HCT116 (cell line): ENCODE results near the gene PDILT.

ENCODE experiments used
- CEBPB ChIP-seq: IDR thresholded peaks from 2 replicates; pipeline ENCODE4 v1.6.1; 2012; ENCODE audit warnings: low read depth
- RAD21 ChIP-seq: IDR thresholded peaks from 2 replicates; pipeline ENCODE4 v1.6.1; 2012; ENCODE audit warnings: low read depth, mild to moderate bottlenecking
- SP1 ChIP-seq: IDR thresholded peaks from 2 replicates; pipeline ENCODE4 v1.6.1; 2012; ENCODE audit warnings: low read depth
- TF ChIP-seq, protein P1 (sequence below), 3 experiments: fragments of 200-600 bp in 1 of 3; sonication (generic) in 1 of 3; IDR thresholded peaks in 2 of 3; conservative IDR thresholded peaks in 1 of 3; 2 replicates each; pipeline ENCODE4 v1.5.1; 2012 to 2017; ENCODE audit warnings: low read depth in 2 of 3, low read length in 2 of 3, antibody characterized with exemption in 1 of 3, borderline replicate concordance in 1 of 3, control low read depth in 1 of 3, mild to moderate bottlenecking in 1 of 3, mixed read lengths in 1 of 3, mixed run types in 1 of 3, moderate library complexity in 1 of 3; ENCODE audit not compliant: insufficient read depth in 1 of 3

DNA sequence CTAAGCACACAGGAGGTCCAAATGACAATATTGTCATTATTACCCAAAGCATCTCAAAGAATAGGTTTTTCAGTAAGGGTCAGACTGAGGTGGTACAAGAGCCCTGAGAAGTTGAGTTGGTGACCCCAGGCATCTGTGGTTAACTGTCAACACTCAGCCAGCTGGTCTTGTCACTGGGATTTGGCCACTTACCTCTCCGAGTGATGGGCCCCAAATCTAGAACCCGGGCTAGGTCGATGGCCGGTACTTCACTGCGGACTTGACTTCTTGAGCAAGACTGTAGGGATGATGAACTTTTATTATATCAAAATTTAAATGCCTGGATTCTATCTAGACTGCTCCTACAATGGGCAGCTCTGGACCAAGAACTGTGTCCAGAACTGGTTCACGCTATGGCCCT lies 88.8 kb downstream of the PDILT start:
- TF ChIP-seq, protein P1, sequence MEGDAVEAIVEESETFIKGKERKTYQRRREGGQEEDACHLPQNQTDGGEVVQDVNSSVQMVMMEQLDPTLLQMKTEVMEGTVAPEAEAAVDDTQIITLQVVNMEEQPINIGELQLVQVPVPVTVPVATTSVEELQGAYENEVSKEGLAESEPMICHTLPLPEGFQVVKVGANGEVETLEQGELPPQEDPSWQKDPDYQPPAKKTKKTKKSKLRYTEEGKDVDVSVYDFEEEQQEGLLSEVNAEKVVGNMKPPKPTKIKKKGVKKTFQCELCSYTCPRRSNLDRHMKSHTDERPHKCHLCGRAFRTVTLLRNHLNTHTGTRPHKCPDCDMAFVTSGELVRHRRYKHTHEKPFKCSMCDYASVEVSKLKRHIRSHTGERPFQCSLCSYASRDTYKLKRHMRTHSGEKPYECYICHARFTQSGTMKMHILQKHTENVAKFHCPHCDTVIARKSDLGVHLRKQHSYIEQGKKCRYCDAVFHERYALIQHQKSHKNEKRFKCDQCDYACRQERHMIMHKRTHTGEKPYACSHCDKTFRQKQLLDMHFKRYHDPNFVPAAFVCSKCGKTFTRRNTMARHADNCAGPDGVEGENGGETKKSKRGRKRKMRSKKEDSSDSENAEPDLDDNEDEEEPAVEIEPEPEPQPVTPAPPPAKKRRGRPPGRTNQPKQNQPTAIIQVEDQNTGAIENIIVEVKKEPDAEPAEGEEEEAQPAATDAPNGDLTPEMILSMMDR (IDR thresholded peaks at IDR 0.05 in 2 of 3, conservative IDR thresholded peaks at IDR 0.05 in 1 of 3; ENCODE audit: borderline replicate concordance in 1 of 3, insufficient read depth in 1 of 3, low read depth in 2 of 3, low read length in 2 of 3) = no peak
- TF ChIP-seq SP1 = no peak
- TF ChIP-seq CEBPB = no peak
- TF ChIP-seq RAD21 = no peak
